ENCODE data around the gene GNL1. TPM values are rescaled to one million over a fixed set of nuclear protein-coding genes. Genes with fewer than 3 reads are reported as not detected.
A peak's percentile ranks its signal among the peaks of the same experiment; 100 is the strongest.

The GNL1 gene
- total and polyA plus RNA-seq, 9 of the 15 experiments (the other 6 are each of a cell fraction or from before 2014, with no cell fraction given): 0.73 to 112 (median 58.0) TPM

GRCh38 chr6:30591008-30591407, 34.7 kb upstream of the GNL1 start:
- Histone ChIP-seq H3K4me3 (no peak overlapping the region), H3K79me2 (ENCODE audit: control insufficient read depth, insufficient read depth, low read length) (peaks cover 29% of the 10 kb centered on the region), H3K4me1 (replicated peaks in 1 of 2; ENCODE audit: control insufficient read depth in 2 of 2, insufficient read depth in 2 of 2, low read length in 2 of 2) (peaks cover 3 to 4% of the 10 kb centered on the region in 2 experiments; a peak in 3 of 5 replicates), H3K9ac (ENCODE audit: insufficient read depth in 1 of 2, low read depth in 2 of 2, low read length in 2 of 2) (no peak overlapping the region), H3K27me3 (ENCODE audit: control insufficient read depth in 2 of 2, insufficient read depth in 2 of 2, low read length in 2 of 2) (no peaks in the 10 kb centered on the region), H3K4me2 (ENCODE audit: insufficient read depth, low read length) (no peak overlapping the region), H3K27ac (ENCODE audit: extremely low read depth, low read depth, low read length) (peak overlapping the region; percentile 8; the same call in 2 of the 3 replicates), H4K20me1 (replicated peaks; ENCODE audit: control insufficient read depth, insufficient read depth, low read length) (peaks cover 5% of the 10 kb centered on the region; the same call in 1 of the 2 replicates), H3K36me3 (ENCODE audit: control insufficient read depth, insufficient read depth, low read length) (peaks cover 94% of the 10 kb centered on the region), H3K9me3 (replicated peaks; ENCODE audit: control insufficient read depth, insufficient read depth, low read depth, low read length) (no peaks in the 10 kb centered on the region), H2AFZ (ENCODE audit: low read depth, low read length) (no peak overlapping the region), H3K9me1 (ENCODE audit: control insufficient read depth, insufficient read depth, low read length) (peaks cover 5% of the 10 kb centered on the region)
- ATAC-seq (peak; percentile 60; the same call in 2 of the 3 replicates), DNase-seq (ENCODE audit: extremely low read depth in 1 of 4, low spot score in 3 of 4) (peak in 2 of 4 experiments; percentile 29 to 36), FAIRE-seq (peak; percentile 78)
- intact Hi-C loops (cut with micrococcal nuclease): no loop called here
- BruUV-seq (replicated peaks): no TSS peak
- CTCF ChIA-PET (ENCODE audit: low intra/inter-chr PET ratio): no interaction called here
- WGBS (ENCODE audit: insufficient coverage, low coverage, missing lambda C conversion rate): 86% methylated on average over 1 of the region's 1 CpG
- in situ Hi-C loops (cut with MboI): no loop called here
- POLR2A ChIA-PET: interaction anchor here (0.8 to 3.1 kb wide), 14 partner anchors 8 to 142 kb away, joined by 3 to 52 read pairs (median 6); partner anchors contain the start of genes ABCF1, MRPS18B, PPP1R10 and PRR3
- no peak for TF ChIP-seq SP1 (CRISPR knock-in tag; IDR thresholded peaks at IDR 0.05)
- TF ChIP-seq ETV1 (tag; conservative IDR thresholded peaks at IDR 0.05; ENCODE audit: low read depth): no peak
- TF ChIP-seq HIVEP1 (CRISPR knock-in tag; IDR thresholded peaks at IDR 0.05): no peak
- peak; percentile 47 for TF ChIP-seq MEIS2 (IDR thresholded peaks at IDR 0.05; ENCODE audit: partially characterized antibody)
- no peak for TF ChIP-seq ZFX (CRISPR knock-in tag; IDR thresholded peaks at IDR 0.05)
- TF ChIP-seq STAT5B (CRISPR knock-in tag; IDR thresholded peaks at IDR 0.05): no peak
- TF ChIP-seq, protein P1, sequence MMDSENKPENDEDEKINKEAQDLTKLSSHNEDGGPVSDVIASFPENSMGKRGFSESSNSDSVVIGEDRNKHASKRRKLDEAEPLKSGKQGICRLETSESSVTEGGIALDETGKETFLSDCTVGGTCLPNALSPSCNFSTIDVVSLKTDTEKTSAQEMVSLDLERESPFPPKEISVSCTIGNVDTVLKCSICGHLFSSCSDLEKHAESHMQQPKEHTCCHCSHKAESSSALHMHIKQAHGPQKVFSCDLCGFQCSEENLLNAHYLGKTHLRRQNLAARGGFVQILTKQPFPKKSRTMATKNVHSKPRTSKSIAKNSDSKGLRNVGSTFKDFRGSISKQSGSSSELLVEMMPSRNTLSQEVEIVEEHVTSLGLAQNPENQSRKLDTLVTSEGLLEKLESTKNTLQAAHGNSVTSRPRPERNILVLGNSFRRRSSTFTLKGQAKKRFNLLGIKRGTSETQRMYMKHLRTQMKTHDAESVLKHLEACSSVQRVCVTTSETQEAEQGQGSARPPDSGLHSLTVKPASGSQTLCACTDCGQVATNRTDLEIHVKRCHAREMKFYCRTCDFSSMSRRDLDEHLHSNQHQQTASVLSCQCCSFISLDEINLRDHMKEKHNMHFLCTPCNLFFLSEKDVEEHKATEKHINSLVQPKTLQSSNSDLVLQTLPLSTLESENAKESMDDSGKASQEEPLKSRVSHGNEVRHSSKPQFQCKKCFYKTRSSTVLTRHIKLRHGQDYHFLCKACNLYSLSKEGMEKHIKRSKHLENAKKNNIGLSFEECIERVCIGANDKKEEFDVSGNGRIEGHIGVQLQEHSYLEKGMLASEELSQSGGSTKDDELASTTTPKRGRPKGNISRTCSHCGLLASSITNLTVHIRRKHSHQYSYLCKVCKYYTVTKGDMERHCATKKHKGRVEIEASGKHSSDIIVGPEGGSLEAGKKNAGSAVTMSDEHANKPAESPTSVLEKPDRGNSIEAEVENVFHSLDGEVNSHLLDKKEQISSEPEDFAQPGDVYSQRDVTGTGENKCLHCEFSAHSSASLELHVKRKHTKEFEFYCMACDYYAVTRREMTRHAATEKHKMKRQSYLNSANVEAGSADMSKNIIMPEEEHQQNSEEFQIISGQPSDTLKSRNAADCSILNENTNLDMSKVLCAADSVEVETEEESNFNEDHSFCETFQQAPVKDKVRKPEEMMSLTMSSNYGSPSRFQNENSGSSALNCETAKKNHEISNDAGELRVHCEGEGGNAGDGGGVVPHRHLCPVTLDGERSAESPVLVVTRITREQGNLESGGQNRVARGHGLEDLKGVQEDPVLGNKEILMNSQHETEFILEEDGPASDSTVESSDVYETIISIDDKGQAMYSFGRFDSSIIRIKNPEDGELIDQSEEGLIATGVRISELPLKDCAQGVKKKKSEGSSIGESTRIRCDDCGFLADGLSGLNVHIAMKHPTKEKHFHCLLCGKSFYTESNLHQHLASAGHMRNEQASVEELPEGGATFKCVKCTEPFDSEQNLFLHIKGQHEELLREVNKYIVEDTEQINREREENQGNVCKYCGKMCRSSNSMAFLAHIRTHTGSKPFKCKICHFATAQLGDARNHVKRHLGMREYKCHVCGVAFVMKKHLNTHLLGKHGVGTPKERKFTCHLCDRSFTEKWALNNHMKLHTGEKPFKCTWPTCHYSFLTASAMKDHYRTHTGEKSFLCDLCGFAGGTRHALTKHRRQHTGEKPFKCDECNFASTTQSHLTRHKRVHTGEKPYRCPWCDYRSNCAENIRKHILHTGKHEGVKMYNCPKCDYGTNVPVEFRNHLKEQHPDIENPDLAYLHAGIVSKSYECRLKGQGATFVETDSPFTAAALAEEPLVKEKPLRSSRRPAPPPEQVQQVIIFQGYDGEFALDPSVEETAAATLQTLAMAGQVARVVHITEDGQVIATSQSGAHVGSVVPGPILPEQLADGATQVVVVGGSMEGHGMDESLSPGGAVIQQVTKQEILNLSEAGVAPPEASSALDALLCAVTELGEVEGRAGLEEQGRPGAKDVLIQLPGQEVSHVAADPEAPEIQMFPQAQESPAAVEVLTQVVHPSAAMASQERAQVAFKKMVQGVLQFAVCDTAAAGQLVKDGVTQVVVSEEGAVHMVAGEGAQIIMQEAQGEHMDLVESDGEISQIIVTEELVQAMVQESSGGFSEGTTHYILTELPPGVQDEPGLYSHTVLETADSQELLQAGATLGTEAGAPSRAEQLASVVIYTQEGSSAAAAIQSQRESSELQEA (IDR thresholded peaks at IDR 0.05; ENCODE audit: low read depth): no peak
- no peak for TF ChIP-seq CREB1 (IDR thresholded peaks at IDR 0.05)
- TF ChIP-seq CREB1 (CRISPR knock-in tag; IDR thresholded peaks at IDR 0.05): no peak
- TF ChIP-seq ZNF512 (tag; IDR thresholded peaks at IDR 0.05): no peak
- no peak for TF ChIP-seq GTF2B (IDR thresholded peaks at IDR 0.05; ENCODE audit: extremely low read depth, insufficient read length)
- no peak for TF ChIP-seq CAMTA2 (CRISPR knock-in tag; conservative IDR thresholded peaks at IDR 0.05)
- TF ChIP-seq ZNF263 (CRISPR knock-in tag; IDR thresholded peaks at IDR 0.05; ENCODE audit: borderline replicate concordance): no peak
- TF ChIP-seq EHMT2 (IDR thresholded peaks at IDR 0.05): no peak

Measured in K562 (cell line).